ENCODE results near the gene MAGI2.

- no peak for TF ChIP-seq TOX (CRISPR knock-in tag; IDR thresholded peaks at IDR 0.05; ENCODE audit: borderline replicate concordance)
- TF ChIP-seq, protein P1, sequence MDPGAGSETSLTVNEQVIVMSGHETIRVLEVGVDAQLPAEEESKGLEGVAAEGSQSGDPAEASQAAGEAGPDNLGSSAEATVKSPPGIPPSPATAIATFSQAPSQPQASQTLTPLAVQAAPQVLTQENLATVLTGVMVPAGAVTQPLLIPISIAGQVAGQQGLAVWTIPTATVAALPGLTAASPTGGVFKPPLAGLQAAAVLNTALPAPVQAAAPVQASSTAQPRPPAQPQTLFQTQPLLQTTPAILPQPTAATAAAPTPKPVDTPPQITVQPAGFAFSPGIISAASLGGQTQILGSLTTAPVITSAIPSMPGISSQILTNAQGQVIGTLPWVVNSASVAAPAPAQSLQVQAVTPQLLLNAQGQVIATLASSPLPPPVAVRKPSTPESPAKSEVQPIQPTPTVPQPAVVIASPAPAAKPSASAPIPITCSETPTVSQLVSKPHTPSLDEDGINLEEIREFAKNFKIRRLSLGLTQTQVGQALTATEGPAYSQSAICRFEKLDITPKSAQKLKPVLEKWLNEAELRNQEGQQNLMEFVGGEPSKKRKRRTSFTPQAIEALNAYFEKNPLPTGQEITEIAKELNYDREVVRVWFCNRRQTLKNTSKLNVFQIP (CRISPR knock-in tag; IDR thresholded peaks at IDR 0.05; ENCODE audit: borderline replicate concordance, low read depth): no peak
- TF ChIP-seq CSDC2 (CRISPR knock-in tag; IDR thresholded peaks at IDR 0.05): no peak
Observed at GRCh38 chr7:79421751-79422150, 31.7 kb downstream of the MAGI2 start.

Measured in SK-N-SH treated with all-trans-retinoic acid at 6 μM for 48 hours (cell line).